NCI-H2227 (cell line): ENCODE data around the gene PPFIA4.

Experiments used
- DNase-seq: peaks from one replicate; lab custom pipeline; 2025; ENCODE audit not compliant: unreplicated experiment; lab: John Stamatoyannopoulos, UW

Gene PPFIA4

GRCh38 chr1:203081465-203082230 is 55.4 kb downstream of the PPFIA4 start:
- DNase-seq = no peak

DNA sequence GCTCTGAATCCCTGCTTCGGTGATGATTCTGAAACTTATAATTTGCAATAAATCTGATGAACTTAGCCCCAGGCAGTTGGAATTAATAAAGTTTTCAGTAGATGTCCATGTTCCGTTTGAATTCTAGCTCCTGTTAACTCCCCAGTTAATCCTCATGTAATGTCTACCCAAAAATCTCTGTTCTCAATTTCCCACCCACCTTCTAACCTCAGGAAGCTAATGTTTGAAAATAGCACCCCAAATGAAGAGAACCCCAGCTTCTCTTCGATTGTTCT is 55.9 kb downstream of the PPFIA4 start:
- DNase-seq = no peak

DNA sequence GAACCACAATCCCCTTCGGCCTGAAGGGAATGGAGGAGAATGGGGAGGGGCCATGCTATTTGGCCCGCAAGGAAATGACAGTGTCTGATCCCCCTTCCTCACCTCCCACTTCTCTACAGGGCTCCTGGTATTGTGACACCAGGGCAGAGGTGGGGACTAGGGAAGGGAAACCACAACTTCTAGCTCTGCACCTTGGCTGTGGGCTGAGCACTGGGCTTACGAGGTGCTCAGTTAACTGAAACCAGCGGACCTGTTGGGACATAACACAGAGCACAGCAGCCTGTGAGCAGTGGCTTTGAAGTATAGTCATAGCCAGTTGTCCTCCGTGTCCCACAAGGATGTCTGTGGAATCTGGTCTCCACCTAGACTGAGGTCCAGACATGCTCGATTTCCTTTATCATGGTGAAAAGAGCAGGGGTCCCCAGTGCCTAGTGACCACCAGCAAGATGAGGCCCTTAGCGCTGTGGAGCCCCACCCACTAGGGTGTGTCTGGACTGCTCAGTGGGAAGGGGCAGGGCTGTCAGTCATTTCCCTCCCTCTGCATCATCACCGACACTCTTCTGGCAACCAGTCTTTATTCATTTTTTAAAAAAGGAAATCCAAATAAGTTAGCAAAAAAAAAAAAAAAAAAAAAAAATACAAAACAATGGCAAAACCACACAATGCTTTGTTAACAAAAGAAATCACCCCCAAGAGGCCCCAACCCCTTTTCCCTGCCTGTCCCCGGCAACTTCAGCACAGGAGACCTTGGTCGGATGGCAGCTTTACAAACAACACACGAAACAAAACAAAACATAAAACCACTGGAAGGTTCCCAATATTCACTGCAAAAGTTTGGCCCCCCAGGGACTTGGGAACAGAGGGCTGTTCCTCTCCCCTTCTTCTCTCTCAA is 56.5 kb downstream of the PPFIA4 start:
- DNase-seq = no peak

DNA sequence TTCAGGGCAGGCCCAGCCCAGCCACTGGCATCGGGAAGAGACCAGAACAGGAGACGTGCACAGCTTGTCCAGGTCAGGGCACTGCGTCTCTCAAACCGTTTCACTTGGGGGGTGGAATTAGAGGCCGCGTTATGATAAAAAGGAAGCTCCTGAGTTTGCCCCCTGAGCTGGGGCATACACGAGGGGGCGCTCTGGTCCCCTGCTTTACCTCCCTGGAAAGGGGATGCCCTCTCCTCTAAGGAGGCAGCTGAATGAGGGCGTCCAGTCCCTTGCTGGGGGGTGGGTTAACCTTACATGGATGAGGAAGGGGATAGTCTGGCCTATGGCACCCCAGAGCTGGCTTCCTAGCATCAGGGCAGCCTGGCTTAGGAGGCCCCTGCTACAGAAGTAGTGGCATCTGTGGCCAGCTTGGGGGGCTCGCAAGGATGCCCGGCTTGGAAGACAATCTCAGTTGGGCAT is 57.2 kb downstream of the PPFIA4 start:
- no peak for DNase-seq

- no peak for DNase-seq
Observed at GRCh38 chr1:203084588-203085527, 58.6 kb downstream of the PPFIA4 start.

DNA sequence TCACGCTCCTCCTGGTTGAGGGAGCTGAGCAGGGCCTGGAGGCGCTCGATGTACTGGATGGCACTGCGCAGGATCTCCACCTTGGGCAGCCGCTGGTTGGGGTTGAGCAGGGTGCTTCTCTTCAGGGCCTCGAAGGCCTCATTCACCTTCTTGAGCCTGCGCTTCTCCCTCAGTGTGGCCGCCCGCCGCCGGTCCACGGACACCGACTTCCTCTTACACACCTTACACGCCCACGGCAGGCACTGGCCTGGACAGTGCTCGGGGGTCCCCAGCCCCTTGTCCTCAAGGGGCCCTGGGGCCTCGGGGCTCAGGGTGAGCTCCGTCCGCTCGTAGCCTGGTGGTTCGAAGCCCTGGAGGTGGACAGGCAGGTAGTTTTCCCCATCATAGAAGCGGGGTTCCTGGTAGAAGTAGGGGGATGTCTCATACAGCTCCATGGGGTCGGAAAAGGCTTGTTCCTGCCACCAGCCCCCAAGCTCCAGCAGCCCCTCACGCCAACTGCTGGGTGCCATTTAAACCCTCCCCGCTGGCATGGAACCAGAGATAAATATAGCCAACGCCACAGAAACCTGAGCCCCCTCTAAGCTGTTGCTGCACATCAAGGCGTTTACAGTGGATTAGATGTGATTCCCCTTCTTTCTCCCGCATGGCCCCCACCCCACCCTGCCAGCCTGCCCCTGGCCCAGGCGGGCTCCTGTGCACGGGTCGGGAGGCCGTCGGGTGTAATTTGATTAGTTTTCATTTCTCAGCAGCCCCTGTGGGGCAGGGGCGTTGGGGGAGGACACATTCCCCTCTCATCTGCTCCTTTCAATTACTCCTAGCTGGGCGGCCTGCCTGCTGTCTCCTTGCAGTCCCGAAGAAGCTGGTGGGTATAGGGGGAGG is 59.5 kb downstream of the PPFIA4 start, which contains the start of gene MYOG:
Gene MYOG (minus strand): TSS at position 485 of the 879 bp plus-strand sequence. CDS start 51 bp downstream, at position 434.
- DNase-seq = peak; percentile 33

- no peak for DNase-seq
Observed at GRCh38 chr1:203086992-203087763, 60.9 kb downstream of the PPFIA4 start.

DNA sequence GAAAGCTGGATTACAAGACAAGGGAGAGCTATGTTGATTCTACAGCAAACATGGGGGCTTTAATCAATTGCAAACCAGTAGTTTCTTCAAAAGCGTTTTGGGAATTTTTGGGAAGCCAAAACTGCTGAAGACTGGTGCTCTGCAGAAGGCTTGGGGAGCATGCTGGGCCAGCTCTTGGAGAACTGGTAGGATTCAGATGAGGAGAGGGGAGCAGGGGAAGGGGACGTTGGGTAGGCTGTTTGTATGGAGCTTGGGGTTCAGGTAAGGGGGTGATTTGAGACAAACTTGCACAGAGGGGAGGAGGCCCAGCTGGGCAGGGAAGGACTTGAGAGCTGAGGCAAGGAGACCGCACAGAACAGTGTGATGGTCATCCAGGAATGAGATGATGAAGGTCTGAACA is 62.1 kb downstream of the PPFIA4 start:
- no peak for DNase-seq

- no peak for DNase-seq
Observed at GRCh38 chr1:203089001-203089650, 62.8 kb downstream of the PPFIA4 start.

DNA sequence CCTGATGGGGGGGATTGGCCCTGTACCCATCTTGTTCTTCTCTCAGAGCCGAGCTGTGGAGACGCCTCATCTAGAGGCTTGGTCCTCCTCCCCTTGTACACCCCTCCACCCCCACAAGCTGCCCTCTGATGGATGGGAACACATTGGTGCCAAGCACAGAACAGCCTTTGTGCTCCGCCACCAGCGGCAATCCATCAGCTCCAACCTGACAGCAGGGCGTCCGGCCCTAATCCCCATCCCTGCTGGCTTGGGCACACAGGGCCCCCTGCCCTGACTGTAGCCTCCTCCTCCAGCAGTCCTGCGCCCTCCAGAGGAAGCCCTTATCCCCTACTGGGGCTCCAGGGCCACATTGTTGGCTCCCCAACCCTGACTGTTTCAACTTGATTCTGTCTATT is 63.4 kb downstream of the PPFIA4 start:
- DNase-seq = no peak

DNA sequence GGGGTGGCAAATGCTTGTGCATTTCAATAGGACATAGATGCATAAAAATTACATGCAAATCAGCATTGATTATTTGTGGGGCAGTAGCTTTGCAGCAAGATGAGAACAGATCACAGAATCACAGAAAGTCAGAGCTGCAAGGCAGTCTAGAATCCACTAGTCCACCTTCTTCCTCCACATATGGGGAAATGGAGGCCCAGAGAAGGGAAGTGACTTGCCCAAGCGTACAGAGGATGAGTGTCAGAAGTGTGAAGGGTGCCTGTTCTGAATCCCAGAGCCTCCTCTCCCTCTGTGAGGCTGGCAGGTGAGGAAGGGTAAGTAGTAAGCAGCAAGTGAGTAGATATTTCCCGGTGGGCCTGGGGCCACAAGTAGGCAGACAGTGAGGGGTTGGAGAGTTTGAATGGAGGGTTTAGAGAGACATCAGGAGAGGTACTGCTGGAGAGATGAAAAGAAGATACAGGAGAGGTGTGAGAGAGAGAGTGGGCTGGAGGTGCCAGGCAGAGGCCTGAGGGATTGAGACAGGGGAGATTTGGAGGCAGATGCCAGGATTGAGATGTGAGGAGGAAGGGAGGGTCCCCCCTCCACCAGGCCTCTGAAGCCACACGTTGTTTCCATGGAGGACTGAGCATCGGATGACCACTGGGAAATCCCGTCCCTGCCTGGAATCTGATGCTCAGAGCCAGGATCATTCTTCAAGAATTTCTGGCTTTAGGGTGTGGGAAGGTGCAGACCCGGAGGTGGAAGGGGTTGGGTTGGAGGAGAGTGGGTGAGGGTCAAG is 64.3 kb downstream of the PPFIA4 start:
- DNase-seq = no peak

GRCh38 chr1:203091199-203091477 is 64.8 kb downstream of the PPFIA4 start:
- DNase-seq = no peak

- no peak for DNase-seq
Observed at GRCh38 chr1:203091761-203092330, 65.6 kb downstream of the PPFIA4 start.

GRCh38 chr1:203093754-203094410 is 67.6 kb downstream of the PPFIA4 start:
- no peak for DNase-seq

DNA sequence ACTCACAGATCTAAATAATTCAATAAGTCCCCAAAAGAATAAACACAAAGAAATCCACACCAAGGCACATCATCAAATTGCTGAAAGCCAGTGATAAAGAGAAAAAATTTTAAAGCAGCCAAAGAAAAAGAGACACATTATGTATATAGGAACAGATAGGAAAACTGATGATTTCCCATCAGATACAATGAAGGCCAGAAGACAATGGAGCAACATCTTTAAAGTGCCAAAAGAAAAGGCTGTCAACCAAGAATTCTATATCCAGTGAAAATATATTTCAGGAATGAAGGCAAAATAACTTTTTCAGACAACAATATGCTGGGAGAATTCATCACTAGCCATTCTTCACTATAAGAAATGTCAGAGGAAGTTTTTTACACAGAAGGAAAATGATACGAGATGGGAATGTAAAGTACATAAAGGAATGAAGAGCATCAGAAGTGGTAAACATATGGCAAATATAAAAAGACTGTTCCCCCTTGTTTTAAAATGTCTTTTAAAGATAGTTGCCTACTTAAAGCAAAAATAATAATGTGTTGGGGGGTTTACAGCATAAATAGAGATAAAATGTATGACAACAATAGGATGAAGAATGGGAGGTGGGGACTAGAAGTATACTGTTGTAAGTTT is 68.9 kb downstream of the PPFIA4 start:
- no peak for DNase-seq

DNA sequence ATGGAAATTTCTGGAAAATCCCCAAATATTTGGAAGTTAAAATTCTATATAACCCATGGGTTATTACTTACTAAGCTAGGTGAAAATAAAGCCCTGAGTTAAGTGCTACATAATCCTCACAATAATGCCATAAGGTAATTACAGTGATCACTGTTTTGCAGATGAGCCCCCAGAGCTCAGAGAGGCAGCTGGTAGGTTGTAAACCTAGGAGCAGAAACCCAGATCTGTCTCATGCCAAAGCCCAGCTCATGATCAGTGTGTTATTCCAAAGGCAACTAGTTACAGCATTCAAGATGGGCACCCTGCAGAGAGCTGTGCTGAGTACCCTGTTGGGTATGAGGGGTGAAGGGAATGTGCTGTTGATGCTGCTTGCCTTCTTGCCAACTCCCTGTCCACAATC is 70.3 kb downstream of the PPFIA4 start:
- DNase-seq = no peak

GRCh38 chr1:203097001-203097400 is 70.7 kb downstream of the PPFIA4 start:
- DNase-seq = no peak
